ENCODE results near the gene JPT2. TPM values are rescaled to one million over a fixed set of nuclear protein-coding genes. Genes with fewer than 3 reads are reported as not detected.

The JPT2 gene
- total RNA-seq, 2 donors from 2014 or later, result 56.6 to 75.3 TPM

DNA sequence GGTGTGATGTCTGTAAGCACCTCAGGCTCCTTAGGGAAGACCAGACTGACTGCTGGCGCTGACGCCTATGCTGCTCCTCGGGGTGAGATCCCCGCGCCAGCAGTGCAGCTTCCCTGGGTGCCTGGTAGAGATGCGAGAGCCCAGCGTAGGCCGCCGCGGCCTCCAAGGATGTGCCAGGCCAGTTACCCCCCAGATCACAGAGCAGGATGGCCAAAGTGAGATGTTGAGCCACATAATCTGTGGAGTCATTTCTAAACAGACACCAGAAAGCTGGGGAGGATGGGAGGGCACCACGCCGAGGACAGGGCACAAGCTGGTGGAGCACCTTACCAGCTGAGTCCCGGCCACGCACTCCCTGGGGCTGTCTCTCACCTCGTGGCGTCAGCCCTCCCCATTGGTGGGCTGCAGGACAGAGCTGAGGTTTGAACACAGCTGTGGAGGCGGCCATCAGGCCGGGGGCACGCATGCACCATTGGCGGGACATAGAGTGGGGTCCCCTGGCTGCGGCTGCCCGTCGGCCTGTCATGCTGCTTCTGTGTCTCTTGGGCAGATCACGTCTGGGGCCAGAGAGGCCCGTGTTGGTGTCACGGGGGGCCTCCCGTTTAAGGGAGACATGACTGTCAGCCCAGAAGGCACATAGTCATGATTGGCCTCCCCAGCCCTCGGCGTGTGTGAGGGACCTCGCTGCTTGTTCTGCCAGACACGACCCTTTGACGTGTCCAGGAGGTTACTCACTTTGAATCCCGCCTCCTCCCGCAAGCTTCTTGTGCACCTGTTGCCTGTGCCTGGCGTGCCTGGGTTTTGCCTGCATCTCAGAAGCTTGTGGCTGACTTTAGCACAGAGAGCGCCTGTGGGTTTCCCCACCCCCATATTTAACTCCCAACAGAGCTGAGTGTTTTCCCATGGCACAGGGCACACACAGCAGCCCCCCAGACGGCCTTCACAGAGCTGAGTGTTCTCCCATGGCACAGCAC is 49.9 kb downstream of the JPT2 start:
- H3K27ac ChIP-seq, result no peak overlapping the region
- H3K4me1 ChIP-seq (replicated peaks), result no peaks in the 10 kb centered on the region
- intact Hi-C loops (cut with DNase I), result no loop called here
- no peaks in the 10 kb centered on the region for H3K9me3 ChIP-seq
- no peaks in the 10 kb centered on the region for H3K27me3 ChIP-seq (replicated peaks; ENCODE audit: insufficient read depth)
- DNase-seq (ENCODE audit: low spot score), result no peak
- TF ChIP-seq POLR2AphosphoS5 (IDR thresholded peaks at IDR 0.05) (no peak), POLR2A (IDR thresholded peaks at IDR 0.05) (no peak)
- TF ChIP-seq, protein P1, sequence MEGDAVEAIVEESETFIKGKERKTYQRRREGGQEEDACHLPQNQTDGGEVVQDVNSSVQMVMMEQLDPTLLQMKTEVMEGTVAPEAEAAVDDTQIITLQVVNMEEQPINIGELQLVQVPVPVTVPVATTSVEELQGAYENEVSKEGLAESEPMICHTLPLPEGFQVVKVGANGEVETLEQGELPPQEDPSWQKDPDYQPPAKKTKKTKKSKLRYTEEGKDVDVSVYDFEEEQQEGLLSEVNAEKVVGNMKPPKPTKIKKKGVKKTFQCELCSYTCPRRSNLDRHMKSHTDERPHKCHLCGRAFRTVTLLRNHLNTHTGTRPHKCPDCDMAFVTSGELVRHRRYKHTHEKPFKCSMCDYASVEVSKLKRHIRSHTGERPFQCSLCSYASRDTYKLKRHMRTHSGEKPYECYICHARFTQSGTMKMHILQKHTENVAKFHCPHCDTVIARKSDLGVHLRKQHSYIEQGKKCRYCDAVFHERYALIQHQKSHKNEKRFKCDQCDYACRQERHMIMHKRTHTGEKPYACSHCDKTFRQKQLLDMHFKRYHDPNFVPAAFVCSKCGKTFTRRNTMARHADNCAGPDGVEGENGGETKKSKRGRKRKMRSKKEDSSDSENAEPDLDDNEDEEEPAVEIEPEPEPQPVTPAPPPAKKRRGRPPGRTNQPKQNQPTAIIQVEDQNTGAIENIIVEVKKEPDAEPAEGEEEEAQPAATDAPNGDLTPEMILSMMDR (IDR thresholded peaks at IDR 0.05), result no peak
- H3K36me3 ChIP-seq, result peaks cover 0 to 22% of the 10 kb centered on the region in 2 donors
- WGBS, result 91% methylated on average over 37 of the region's 37 CpGs
- H3K4me3 ChIP-seq, result no peak overlapping the region

DNA sequence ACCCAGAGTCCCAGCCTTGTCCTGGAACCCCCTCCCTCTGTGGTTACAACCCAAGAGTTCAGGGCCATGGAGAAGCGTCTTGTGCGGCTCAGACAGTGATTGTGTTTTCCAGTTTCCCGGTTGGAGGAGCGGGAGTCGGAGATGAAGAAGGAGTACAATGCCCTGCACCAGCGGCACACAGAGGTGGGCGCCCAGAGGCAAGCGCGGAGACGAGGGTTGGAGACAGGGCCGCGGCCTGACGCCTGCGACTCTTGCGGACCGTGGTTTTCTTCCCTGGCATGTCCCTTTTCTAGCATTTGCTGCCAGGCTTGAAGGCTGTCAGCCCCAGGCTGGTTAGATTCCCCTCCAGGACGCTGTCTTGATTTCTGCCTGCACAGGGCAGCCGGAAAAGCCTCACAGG is 50.9 kb downstream of the JPT2 start:
- 95% methylated on average over 18 of the region's 18 CpGs for whole genome bisulfite sequencing
- H3K4me1 ChIP-seq (replicated peaks), result no peaks in the 10 kb centered on the region
- H3K36me3 ChIP-seq, result peaks cover 0 to 30% of the 10 kb centered on the region in 2 donors
- TF ChIP-seq POLR2A (IDR thresholded peaks at IDR 0.05) (no peak), POLR2AphosphoS5 (IDR thresholded peaks at IDR 0.05) (no peak)
- TF ChIP-seq, protein P1 (IDR thresholded peaks at IDR 0.05), result no peak
- H3K9me3 ChIP-seq, result no peaks in the 10 kb centered on the region
- H3K27ac ChIP-seq, result no peak overlapping the region
- intact Hi-C loops (cut with DNase I), result no loop called here
- DNase-seq (ENCODE audit: low spot score), result no peak
- no peak overlapping the region for H3K4me3 ChIP-seq
- no peaks in the 10 kb centered on the region for H3K27me3 ChIP-seq (replicated peaks; ENCODE audit: insufficient read depth)

DNA sequence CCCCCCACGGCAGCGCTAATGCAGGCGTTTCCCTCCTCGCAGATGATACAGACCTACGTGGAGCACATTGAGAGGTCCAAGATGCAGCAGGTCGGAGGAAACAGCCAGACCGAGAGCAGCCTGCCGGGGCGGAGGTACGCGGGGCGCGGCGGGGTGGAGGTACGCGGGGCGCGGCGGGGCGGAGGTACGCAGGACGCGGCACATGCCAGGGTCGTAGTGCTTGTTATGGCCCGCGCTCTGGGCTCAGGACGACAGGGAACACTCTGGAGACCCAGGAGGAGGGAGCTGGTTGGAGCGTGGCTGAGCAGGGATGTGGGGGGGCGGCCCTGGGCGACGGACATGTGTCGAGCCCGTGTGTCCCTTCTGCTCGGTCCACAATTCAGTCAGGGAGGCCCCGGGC is 51.4 kb downstream of the JPT2 start:
- Histone ChIP-seq H3K27ac (no peak overlapping the region), H3K4me3 (no peak overlapping the region), H3K4me1 (replicated peaks) (no peaks in the 10 kb centered on the region), H3K36me3 (peaks cover 0 to 33% of the 10 kb centered on the region in 2 donors), H3K9me3 (no peaks in the 10 kb centered on the region), H3K27me3 (replicated peaks; ENCODE audit: insufficient read depth) (no peaks in the 10 kb centered on the region)
- TF ChIP-seq, protein P1 (IDR thresholded peaks at IDR 0.05), result no peak
- TF ChIP-seq POLR2AphosphoS5 (IDR thresholded peaks at IDR 0.05) (no peak), POLR2A (IDR thresholded peaks at IDR 0.05) (no peak)
- intact Hi-C loops (cut with DNase I), result no loop called here
- 95% methylated on average over 35 of the region's 35 CpGs for WGBS
- DNase-seq (ENCODE audit: low spot score), result no peak

DNA sequence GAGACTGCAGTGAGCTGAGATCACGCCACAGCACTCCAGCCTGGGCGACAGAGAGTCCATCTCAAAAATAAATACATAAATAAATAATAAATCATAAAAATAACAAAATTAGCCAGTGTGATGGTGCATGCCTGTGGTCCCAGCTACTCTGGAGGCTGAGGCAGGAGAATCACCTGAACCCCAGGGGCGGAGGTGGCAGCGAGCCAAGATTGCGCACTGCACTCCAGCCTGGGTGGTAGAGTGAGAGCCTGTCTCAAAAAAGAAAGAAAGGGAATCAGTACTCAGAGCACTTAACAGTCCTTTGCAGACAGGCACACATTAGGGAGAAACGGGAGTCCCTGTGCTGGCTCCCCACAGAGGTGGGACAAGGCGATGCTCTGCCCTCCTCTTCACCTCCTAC is 53.0 kb downstream of the JPT2 start:
- no peaks in the 10 kb centered on the region for H3K27me3 ChIP-seq (replicated peaks; ENCODE audit: insufficient read depth)
- no peak for DNase-seq (ENCODE audit: low spot score)
- H3K36me3 ChIP-seq, result peaks cover 0 to 33% of the 10 kb centered on the region in 2 donors
- no peak overlapping the region for H3K4me3 ChIP-seq
- TF ChIP-seq POLR2AphosphoS5 (IDR thresholded peaks at IDR 0.05), result no peak
- intact Hi-C loops (cut with DNase I), result no loop called here
- 91% methylated on average over 7 of the region's 7 CpGs for WGBS
- no peak overlapping the region for H3K27ac ChIP-seq
- H3K9me3 ChIP-seq, result no peaks in the 10 kb centered on the region
- H3K4me1 ChIP-seq (replicated peaks), result no peaks in the 10 kb centered on the region

DNA sequence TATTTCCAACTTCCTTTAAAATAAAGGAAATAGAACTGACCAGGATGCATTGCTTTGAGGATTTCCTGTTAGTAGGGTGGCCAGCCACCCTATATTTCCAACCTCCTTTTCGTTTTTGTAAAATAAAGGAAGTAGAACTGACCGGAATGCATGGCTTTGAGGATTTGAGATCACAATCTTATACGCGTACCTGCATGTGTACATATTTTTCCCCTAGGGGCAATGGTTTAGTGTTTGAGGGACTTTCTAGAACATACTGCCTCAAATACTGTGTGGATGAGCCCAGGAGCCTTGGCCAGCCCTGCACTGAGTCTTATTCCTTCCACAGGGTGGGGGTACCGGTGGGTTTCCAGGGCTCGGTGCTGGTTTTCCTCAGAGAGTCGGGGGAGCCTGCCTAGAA is 53.5 kb downstream of the JPT2 start:
- Histone ChIP-seq H3K9me3 (no peaks in the 10 kb centered on the region), H3K36me3 (peaks cover 0 to 33% of the 10 kb centered on the region in 2 donors), H3K27ac (no peak overlapping the region), H3K4me1 (replicated peaks) (no peaks in the 10 kb centered on the region), H3K27me3 (replicated peaks; ENCODE audit: insufficient read depth) (no peaks in the 10 kb centered on the region), H3K4me3 (no peak overlapping the region)
- WGBS, result 61% methylated on average over 7 of the region's 7 CpGs
- no peak for DNase-seq (ENCODE audit: low spot score)
- TF ChIP-seq, protein P1 (IDR thresholded peaks at IDR 0.05), result no peak
- TF ChIP-seq POLR2AphosphoS5 (IDR thresholded peaks at IDR 0.05) (no peak), POLR2A (IDR thresholded peaks at IDR 0.05) (no peak)
- intact Hi-C loops (cut with DNase I), result no loop called here

Measured in prostate gland (tissue), 2 donors.